HL-60/S4 treated with phorbol 12-myristate 13-acetate at 8.2 ng/mL for 4 days and 3 days (cell line): ENCODE results near the gene GPS2.

Experiments used
- in situ Hi-C: fragments of 300-500 bp; cut with MboI; formaldehyde crosslinking; loops from 2 replicates; pipeline ENCODE4 v1.15.0; 2022; ENCODE audit warnings: low sequenced_read_pairs

GPS2 gene

GRCh38 chr17:7341842-7342241, 26.7 kb upstream of the GPS2 start:
- in situ Hi-C loops = loop anchor here (25.0 kb wide), 1 partner anchor 345 kb away; the partner anchor contains the start of genes TP53 and WRAP53

- in situ Hi-C loops = loop anchor here (25.0 kb wide), 1 partner anchor 347 kb away; the partner anchor contains the start of genes TP53 and WRAP53
Measured at GRCh38 chr17:7340179-7340578, 25.0 kb upstream of the GPS2 start.

GRCh38 chr17:7337600-7337999, 22.4 kb upstream of the GPS2 start:
- in situ Hi-C loops = loop anchor here (25.0 kb wide), 1 partner anchor 350 kb away; the partner anchor contains the start of genes TP53 and WRAP53

GRCh38 chr17:7336240-7337175, 21.3 kb upstream of the GPS2 start, which contains the start of gene ACAP1:
Gene ACAP1 (plus strand): TSS chr17:7336529. CDS start chr17:7336735, 206 bp downstream.
- in situ Hi-C loops = loop anchor here (25.0 kb wide), 1 partner anchor 351 kb away; the partner anchor contains the start of genes TP53 and WRAP53

- in situ Hi-C loops = loop anchor here (25.0 kb wide), 1 partner anchor 352 kb away; the partner anchor contains the start of genes TP53 and WRAP53
Measured at GRCh38 chr17:7335765-7336164, 20.6 kb upstream of the GPS2 start.

- in situ Hi-C loops = loop anchor here (25.0 kb wide), 1 partner anchor 352 kb away; the partner anchor contains the start of genes TP53 and WRAP53
Measured at GRCh38 chr17:7334938-7335538, 19.9 kb upstream of the GPS2 start.

GRCh38 chr17:7332600-7333069, 17.5 kb upstream of the GPS2 start:
- in situ Hi-C loops = loop anchor here (25.0 kb wide), 1 partner anchor 355 kb away; the partner anchor contains the start of genes TP53 and WRAP53

- in situ Hi-C loops = loop anchor here (25.0 kb wide), 1 partner anchor 355 kb away; the partner anchor contains the start of genes TP53 and WRAP53
Measured at GRCh38 chr17:7332111-7332510, 17.0 kb upstream of the GPS2 start.

GRCh38 chr17:7330638-7331015, 15.5 kb upstream of the GPS2 start:
- in situ Hi-C loops = loop anchor here (25.0 kb wide), 1 partner anchor 357 kb away; the partner anchor contains the start of genes TP53 and WRAP53

- in situ Hi-C loops = loop anchor here (25.0 kb wide), 1 partner anchor 357 kb away; the partner anchor contains the start of genes TP53 and WRAP53
Measured at GRCh38 chr17:7329997-7330637, 15.0 kb upstream of the GPS2 start.

GRCh38 chr17:7329374-7329996, 14.3 kb upstream of the GPS2 start:
- in situ Hi-C loops = loop anchor here (25.0 kb wide), 1 partner anchor 358 kb away; the partner anchor contains the start of genes TP53 and WRAP53

GRCh38 chr17:7328840-7329373, 13.7 kb upstream of the GPS2 start, which contains the start of gene NEURL4:
Gene NEURL4 (minus strand): TSS chr17:7329335. CDS start chr17:7329312, 23 bp downstream.
- in situ Hi-C loops = loop anchor here (25.0 kb wide), 1 partner anchor 358 kb away; the partner anchor contains the start of genes TP53 and WRAP53

GRCh38 chr17:7328009-7328408, 12.8 kb upstream of the GPS2 start:
- in situ Hi-C loops = loop anchor here (25.0 kb wide), 1 partner anchor 359 kb away; the partner anchor contains the start of genes TP53 and WRAP53

GRCh38 chr17:7327501-7327900, 12.3 kb upstream of the GPS2 start:
- in situ Hi-C loops = loop anchor here (25.0 kb wide), 1 partner anchor 360 kb away; the partner anchor contains the start of genes TP53 and WRAP53

- in situ Hi-C loops = loop anchor here (25.0 kb wide), 1 partner anchor 360 kb away; the partner anchor contains the start of genes TP53 and WRAP53
Measured at GRCh38 chr17:7327056-7327455, 11.9 kb upstream of the GPS2 start.

- in situ Hi-C loops = loop anchor here (25.0 kb wide), 1 partner anchor 361 kb away; the partner anchor contains the start of genes TP53 and WRAP53
Measured at GRCh38 chr17:7326186-7326585, 11.0 kb upstream of the GPS2 start.

GRCh38 chr17:7325031-7325528, 9.9 kb upstream of the GPS2 start:
- in situ Hi-C loops = loop anchor here (25.0 kb wide), 1 partner anchor 362 kb away; the partner anchor contains the start of genes TP53 and WRAP53

- in situ Hi-C loops = no loop called here
Measured at GRCh38 chr17:7324438-7324779, 9.2 kb upstream of the GPS2 start.
